ENCODE results near the gene PEAK3. TPM values are rescaled to one million over a fixed set of nuclear protein-coding genes. Genes with fewer than 3 reads are reported as not detected.
A peak's percentile ranks its signal among the peaks of the same experiment; 100 is the strongest.

PEAK3 gene
- polyA plus RNA-seq, 1 of the 3 experiments (the other 2 are of a cell fraction) = not detected

- TF ChIP-seq IRF3 (IDR thresholded peaks at IDR 0.05; ENCODE audit: low read depth, low read length) (no peak), SIN3A (IDR thresholded peaks at IDR 0.05; ENCODE audit: borderline replicate concordance, low read depth, low read length) (no peak)
Measured at GRCh38 chr19:2248136-2249009, 33.6 kb downstream of the PEAK3 start (continued).

- DNase-seq = peak; percentile 30
- CTCF ChIA-PET = interaction anchor here (1.2 to 1.7 kb wide), 2 partner anchors 12 to 68 kb away, joined by 5 to 6 read pairs; partner anchors contain the start of gene PLEKHJ1
- 92% methylated on average over 24 of the region's 28 CpGs for WGBS (ENCODE audit: low lambda C conversion rate)
- no peak overlapping the region for H3K4me2 ChIP-seq
- no peaks in the 10 kb centered on the region for H3K9me3 ChIP-seq
- peak overlapping the region in 1 of 2 experiments; percentile 45; a peak in 3 of 4 replicates for H3K27ac ChIP-seq (ENCODE audit: low read depth in 2 of 2, low read length in 1 of 2)
- H3K27me3 ChIP-seq (ENCODE audit: insufficient read depth) = no peaks in the 10 kb centered on the region
- H2AFZ ChIP-seq (ENCODE audit: low read depth) = no peak overlapping the region
- H4K20me1 ChIP-seq (ENCODE audit: insufficient read depth) = peaks cover 36% of the 10 kb centered on the region
- H3K79me2 ChIP-seq (ENCODE audit: insufficient read depth) = peaks cover 34% of the 10 kb centered on the region
- POLR2A ChIA-PET = no interaction called here
- no peaks in the 10 kb centered on the region for H3K9me2 ChIP-seq
- peaks cover 6 to 41% of the 10 kb centered on the region in 2 experiments; a peak in 2 of 4 replicates for H3K4me1 ChIP-seq (ENCODE audit: control insufficient read depth in 1 of 2, insufficient read depth in 2 of 2, low read depth in 1 of 2, low read length in 1 of 2)
- TF ChIP-seq MXI1 (IDR thresholded peaks at IDR 0.05; ENCODE audit: low read depth, low read length) (no peak), NFIC (IDR thresholded peaks at IDR 0.05; ENCODE audit: borderline replicate concordance) (no peak), MAX (IDR thresholded peaks at IDR 0.05; ENCODE audit: low read depth) (no peak), CTCF (IDR thresholded peaks at IDR 0.05) (no peak), RAD21 (IDR thresholded peaks at IDR 0.05; ENCODE audit: low read length) (no peak), GATA2 (CRISPR knock-in tag; IDR thresholded peaks at IDR 0.05) (no peak), CHD2 (IDR thresholded peaks at IDR 0.05; ENCODE audit: low read length, partially characterized antibody) (no peak), REST (IDR thresholded peaks at IDR 0.05; ENCODE audit: low read depth, low read length) (no peak), TEAD4 (IDR thresholded peaks at IDR 0.05; ENCODE audit: borderline replicate concordance, insufficient read depth) (no peak), PBX3 (IDR thresholded peaks at IDR 0.05) (no peak)
- no peak overlapping the region for H3K4me3 ChIP-seq (ENCODE audit: low read depth in 2 of 2, low read length in 1 of 2)
- peaks cover 22 to 67% of the 10 kb centered on the region in 2 experiments for H3K36me3 ChIP-seq (replicated peaks in 1 of 2; ENCODE audit: control insufficient read depth in 1 of 2, insufficient read depth in 2 of 2, low read length in 1 of 2)
- peaks cover 10% of the 10 kb centered on the region for H3F3A ChIP-seq (replicated peaks; ENCODE audit: insufficient read depth)
- no peak overlapping the region for H3K9ac ChIP-seq
Measured at GRCh38 chr19:2247433-2248101, 34.4 kb downstream of the PEAK3 start.

All from SK-N-SH (cell line).